Testis (tissue), 2 donors: ENCODE data around the gene AOC1.

Experiments used
- CTCF ChIP-seq, 3 experiments: fragments of 450-650 bp in 2 of 3; fragments of 200-600 bp in 1 of 3; sonication (generic) in 1 of 3; IDR thresholded peaks; one replicate each; pipeline ENCODE4 v1.5.1; 2016 to 2019; ENCODE audit warnings: antibody characterized with exemption in 3 of 3, mild to moderate bottlenecking in 2 of 3, moderate library complexity in 1 of 3
- POLR2A ChIP-seq: fragments of 450-650 bp; IDR thresholded peaks from one replicate; pipeline ENCODE4 v1.6.1; 2017; ENCODE audit warnings: antibody characterized with exemption, mild to moderate bottlenecking, moderate library complexity

- no peak for TF ChIP-seq CTCF (IDR thresholded peaks at IDR 0.05)
- no peak for TF ChIP-seq POLR2A
Observed at GRCh38 chr7:150818971-150819370, 33.3 kb upstream of the AOC1 start.
